NCI-H1105 (cell line): ENCODE measurements around the gene PAQR7.

ENCODE experiments used
- DNase-seq: peaks from one replicate; lab custom pipeline; 2025; lab: John Stamatoyannopoulos, UW

The PAQR7 gene

DNA sequence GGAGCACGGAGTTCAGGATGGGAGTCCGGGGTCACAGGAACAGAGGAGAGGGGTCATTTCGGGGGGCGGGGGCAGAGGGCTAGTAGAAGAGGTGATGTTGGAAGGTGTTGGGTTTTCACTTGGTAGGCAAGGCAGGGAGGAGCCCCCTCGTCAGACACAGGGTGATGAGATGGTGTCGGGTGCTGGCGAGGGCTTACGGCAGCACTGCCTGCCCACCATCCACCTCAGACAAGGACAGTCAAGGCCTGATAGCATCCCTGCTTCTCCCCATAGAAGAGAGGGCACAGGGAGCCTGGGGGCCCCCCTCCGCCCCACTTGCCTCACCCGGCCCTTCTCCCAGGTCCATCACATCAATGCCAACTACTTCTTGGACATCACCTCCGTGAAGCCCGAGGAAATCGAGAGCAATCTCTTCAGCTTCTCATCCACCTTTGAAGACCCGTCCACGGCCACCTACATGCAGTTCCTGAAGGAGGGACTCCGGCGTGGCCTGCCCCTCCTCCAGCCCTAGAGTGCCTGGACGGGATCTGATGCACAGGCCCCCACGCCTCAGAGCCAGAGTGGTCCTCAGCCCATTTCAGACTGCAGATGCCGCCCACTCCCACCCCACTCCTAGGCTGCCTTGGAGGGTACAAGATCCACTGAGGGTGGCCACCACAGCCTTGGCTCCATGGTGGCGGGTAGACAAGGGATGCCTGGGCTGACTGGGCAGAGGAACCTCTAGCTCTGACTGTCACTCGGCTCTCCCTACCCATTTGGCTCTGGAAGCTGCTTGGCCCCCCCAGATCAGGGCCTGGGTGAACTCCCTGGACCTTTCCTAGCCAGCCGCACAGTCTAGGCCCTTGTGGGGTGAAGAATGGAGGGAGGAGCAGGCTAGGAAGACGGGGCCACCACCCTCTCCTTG is 60.0 kb downstream of the PAQR7 start:
- DNase-seq, result no peak

DNA sequence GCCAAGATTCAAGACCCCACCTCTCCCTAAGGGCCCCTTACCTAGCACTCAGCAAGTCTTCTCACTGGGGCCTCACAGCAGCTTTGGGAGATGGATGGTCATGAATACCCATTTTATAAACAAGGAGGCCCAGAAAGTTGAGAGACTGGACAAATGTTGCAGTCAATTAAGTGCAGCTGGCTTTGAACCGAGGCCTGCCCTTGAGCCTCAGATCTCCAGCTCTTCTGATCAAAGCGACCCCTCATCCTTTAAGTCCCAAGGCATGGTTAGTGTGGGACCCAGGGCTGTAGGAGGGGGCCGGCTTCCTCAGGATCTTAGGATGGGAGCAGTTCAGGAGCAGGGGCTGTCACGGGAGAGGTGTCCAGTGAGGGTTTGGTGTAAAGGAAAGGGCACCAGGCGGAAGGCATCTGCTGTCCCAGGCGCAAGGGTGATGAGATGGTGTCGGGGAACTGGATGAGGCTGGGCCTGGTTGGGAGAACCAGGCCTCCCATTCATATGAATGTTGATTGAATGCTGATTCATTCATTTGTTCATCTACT is 60.9 kb downstream of the PAQR7 start:
- no peak for DNase-seq

GRCh38 chr1:25813734-25814471 is 61.6 kb downstream of the PAQR7 start:
- no peak for DNase-seq

- no peak for DNase-seq
These were observed 62.3 kb downstream of the PAQR7 start for GRCh38 chr1:25813071-25813733.
